HepG2 (cell line): ENCODE data around the gene HPCAL1. TPM values are rescaled to one million over a fixed set of nuclear protein-coding genes. Genes with fewer than 3 reads are reported as not detected.
A peak's percentile ranks its signal among the peaks of the same experiment; 100 is the strongest.

Source experiments
- ATAC-seq: fragments of 200-7000 bp; cut with Tn5 transposase; 3 replicates; pipeline ENCODE4 v1.9.1; 2020; ENCODE audit warnings: mild to moderate bottlenecking, moderate library complexity
- BruUV-seq: library from RNA; stranded (reverse); fragments of 400-500 nt; replicated peaks from 2 replicates; lab custom pipeline; 2021; lab: Mats Ljungman, UMichigan
- CTCF ChIA-PET: fragments of 300-600 bp; formaldehyde crosslinking; extraction: SDS; loops from one replicate; lab custom pipeline; 2021; ENCODE audit warnings: low total read pairs, inconsistent platforms, low intra/inter-chr PET ratio; lab: Yijun Ruan, JAX
- POLR2A ChIA-PET: fragments of 350-600 bp; sonication (Branson Sonifier 250); formaldehyde crosslinking; loops from one replicate; lab custom pipeline; 2020; ENCODE audit warnings: antibody characterized with exemption, inconsistent platforms; lab: Yijun Ruan, JAX
- DNase-seq: peaks from one replicate; pipeline ENCODE4 v3.0.0-alpha.2; 2015; ENCODE audit warnings: low spot score
- FAIRE-seq: peaks from 3 replicates; lab custom pipeline; 2011; peaks lifted over from hg19 to GRCh38; lab: Jason Lieb, UNC
- H2AFZ ChIP-seq: one replicate; pipeline ENCODE4 v1.6.1; 2011; ENCODE audit warnings: low read length, inconsistent platforms
- H3K27ac ChIP-seq: fragments of 300-600 bp; 3 replicates; pipeline ENCODE4 v1.8.0; 2011; ENCODE audit warnings: mixed run types, mild to moderate bottlenecking, mixed read lengths, low read length, inconsistent platforms; ENCODE audit not compliant: insufficient read depth; ENCODE audit errors: extremely low read length
- H3K27me3 ChIP-seq, 2 experiments: fragments of 200-600 bp in 1 of 2; 2 replicates in 1 of 2; 3 replicates in 1 of 2; pipeline versions ENCODE4 v1.6.0 to v1.8.0; 2011; ENCODE audit warnings: low read length in 2 of 2, mild to moderate bottlenecking in 2 of 2, moderate library complexity in 2 of 2, inconsistent platforms in 1 of 2; ENCODE audit not compliant: insufficient read depth in 2 of 2, control insufficient read depth in 1 of 2
- H3K36me3 ChIP-seq, 2 experiments: fragments of 200-600 bp in 1 of 2; replicated peaks in 1 of 2; 2 replicates in 1 of 2; 3 replicates in 1 of 2; pipeline versions ENCODE4 v1.5.1 to v1.8.0; 2011; ENCODE audit warnings: low read length in 2 of 2, inconsistent platforms in 1 of 2; ENCODE audit not compliant: insufficient read depth in 2 of 2, control insufficient read depth in 1 of 2
- H3K4me1 ChIP-seq: 2 replicates; pipeline ENCODE4 v1.5.1; 2012; ENCODE audit warnings: low read length, inconsistent platforms; ENCODE audit not compliant: insufficient read depth
- H3K4me2 ChIP-seq: 2 replicates; pipeline ENCODE4 v1.6.0; 2011; ENCODE audit warnings: low read depth, low read length, inconsistent platforms
- H3K4me3 ChIP-seq, 3 experiments: fragments of 200-600 bp in 1 of 3; sonication (generic), shearing (Covaris generic) in 1 of 3; replicated peaks in 1 of 3; 2 replicates each; pipeline ENCODE4 v1.5.1; 2011 to 2016; ENCODE audit warnings: low read length in 3 of 3, inconsistent platforms in 2 of 3, low read depth in 2 of 3, mild to moderate bottlenecking in 2 of 3, control low read depth in 1 of 3, mixed read lengths in 1 of 3; ENCODE audit not compliant: insufficient read depth in 1 of 3
- H3K79me2 ChIP-seq: one replicate; pipeline ENCODE4 v1.6.1; 2011; ENCODE audit warnings: low read length, inconsistent platforms; ENCODE audit not compliant: insufficient read depth
- H3K9ac ChIP-seq: 2 replicates; pipeline ENCODE4 v1.6.0; 2011; ENCODE audit warnings: mild to moderate bottlenecking, low read depth, low read length, inconsistent platforms; ENCODE audit not compliant: insufficient read depth
- H3K9me3 ChIP-seq: 2 replicates; pipeline ENCODE4 v1.5.1; 2012; ENCODE audit warnings: mild to moderate bottlenecking, low read length
- H4K20me1 ChIP-seq: 2 replicates; pipeline ENCODE4 v1.6.0; 2011; ENCODE audit warnings: inconsistent platforms, mild to moderate bottlenecking, low read length, moderate library complexity; ENCODE audit not compliant: insufficient read depth
- CHD4 ChIP-seq: fragments of 200-600 bp; sonication (generic); IDR thresholded peaks from 2 replicates; pipeline ENCODE4 v1.7.0; 2017; ENCODE audit warnings: mild to moderate bottlenecking, low read length, borderline replicate concordance
- ELF4 ChIP-seq: sonication (generic); formaldehyde crosslinking; IDR thresholded peaks from 2 replicates; pipeline ENCODE4 v1.5.0; 2020; ENCODE audit warnings: missing genetic modification reagents, mild to moderate bottlenecking, moderate library complexity, borderline replicate concordance
- ETV6 ChIP-seq: sonication (generic); formaldehyde crosslinking; conservative IDR thresholded peaks from 2 replicates; pipeline ENCODE4 v1.4.0; 2020; ENCODE audit warnings: missing genetic modification reagents
- FOXK1 ChIP-seq: sonication (generic); formaldehyde crosslinking; IDR thresholded peaks from 2 replicates; pipeline ENCODE4 v1.4.0; 2020; ENCODE audit warnings: low read depth, missing genetic modification reagents, borderline replicate concordance
- KMT2B ChIP-seq: IDR thresholded peaks from 2 replicates; pipeline ENCODE4 v1.6.1; 2016; ENCODE audit warnings: missing genetic modification reagents, missing compliant biosample characterization
- MIER2 ChIP-seq: IDR thresholded peaks from 2 replicates; pipeline ENCODE4 v1.6.1; 2016; ENCODE audit warnings: missing biosample characterization, missing genetic modification reagents
- MIXL1 ChIP-seq: IDR thresholded peaks from 2 replicates; pipeline ENCODE4 v1.6.1; 2016
- RFXAP ChIP-seq: sonication (generic); formaldehyde crosslinking; IDR thresholded peaks from 2 replicates; pipeline ENCODE4 v1.4.0; 2020; ENCODE audit warnings: missing genetic modification reagents, borderline replicate concordance
- SETDB1 ChIP-seq: sonication (generic); formaldehyde crosslinking; IDR thresholded peaks from 2 replicates; pipeline ENCODE4 v1.5.1; 2020; ENCODE audit warnings: missing genetic modification reagents, mild to moderate bottlenecking, borderline replicate concordance
- SMARCE1 ChIP-seq: fragments of 450-650 bp; IDR thresholded peaks from 2 replicates; pipeline ENCODE4 v1.6.1; 2017; ENCODE audit warnings: borderline replicate concordance
- SSRP1 ChIP-seq: IDR thresholded peaks from 2 replicates; pipeline ENCODE4 v1.6.1; 2016; ENCODE audit warnings: control low read depth
- ZBTB1 ChIP-seq: sonication (generic); formaldehyde crosslinking; IDR thresholded peaks from 2 replicates; pipeline ENCODE4 v1.4.0; 2020; ENCODE audit warnings: missing genetic modification reagents, borderline replicate concordance
- ZKSCAN1 ChIP-seq: fragments of 150-350 bp; IDR thresholded peaks from 2 replicates; pipeline ENCODE4 v1.6.1; 2014; ENCODE audit warnings: low read length
- ZNF292 ChIP-seq: sonication (generic); formaldehyde crosslinking; IDR thresholded peaks from 2 replicates; pipeline ENCODE4 v1.8.1; 2022; ENCODE audit warnings: mild to moderate bottlenecking, low read depth, missing genetic modification reagents, borderline replicate concordance
- ZNF558 ChIP-seq: sonication (generic); formaldehyde crosslinking; IDR thresholded peaks from 2 replicates; pipeline ENCODE4 v1.9.0; 2022; ENCODE audit warnings: mild to moderate bottlenecking, missing genetic modification reagents, borderline replicate concordance
- ZNF567 ChIP-seq: sonication (generic); formaldehyde crosslinking; IDR thresholded peaks from 2 replicates; pipeline ENCODE4 v1.8.1; 2023; ENCODE audit warnings: mild to moderate bottlenecking, missing genetic modification reagents, borderline replicate concordance
- ZNF652 ChIP-seq: IDR thresholded peaks from 2 replicates; pipeline ENCODE4 v1.6.1; 2016; ENCODE audit warnings: low read depth, borderline replicate concordance
- ZNF761 ChIP-seq: sonication (generic); formaldehyde crosslinking; conservative IDR thresholded peaks from 2 replicates; pipeline ENCODE4 v1.4.0; 2020; ENCODE audit warnings: mild to moderate bottlenecking, missing genetic modification reagents
- ZSCAN12 ChIP-seq: sonication (generic); formaldehyde crosslinking; IDR thresholded peaks from 2 replicates; pipeline ENCODE4 v1.9.0; 2021; ENCODE audit warnings: mild to moderate bottlenecking, missing genetic modification reagents
- WGBS: methylation state at CpG from one replicate; pipeline ENCODE4 v1.1.6; 2017; ENCODE audit warnings: low lambda C conversion rate; 5-methylcytosine and 5-hydroxymethylcytosine counted together
- in situ Hi-C: cut with HindIII; loops from 2 replicates; pipeline ENCODE4 v1.10.0; 2017; ENCODE audit warnings: low pct_unique_long_range_greater_than_20kb; ENCODE audit not compliant: extremely low pct_ligation_motif_present
- intact Hi-C: fragments of 100-400 bp; cut with micrococcal nuclease; formaldehyde crosslinking; loops from one replicate; pipeline ENCODE4 v1.10.0; 2022; ENCODE audit not compliant: unreplicated experiment
- polyA plus RNA-seq, 8 experiments: library from polyadenylated mRNA; depleted of rRNA in 3 of 8; stranded (reverse) in 7 of 8; unstranded in 1 of 8; fragments of >200 nt; fragmentation: Illumina TruSeq in 4 of 8; extraction: Trizol in 4 of 8; gene quantifications; 2 replicates each; pipeline versions ENCODE4 v1.2.1 to v1.2.3, GENCODE V29; 2011 to 2016; ENCODE audit warnings: low read depth in 4 of 8, missing spikeins in 1 of 8, mixed read lengths in 1 of 8; ENCODE audit not compliant: insufficient read depth in 1 of 8
- total RNA-seq, 5 experiments: library from RNA; depleted of rRNA; stranded (reverse); fragments of >200 nt; fragmentation: Illumina TruSeq; extraction: Trizol; gene quantifications; 2 replicates each; pipeline ENCODE4 v1.2.3, GENCODE V29; 2016; ENCODE audit warnings: low read depth in 1 of 5
- TF ChIP-seq, protein P1 (sequence below): sonication (generic); formaldehyde crosslinking; IDR thresholded peaks from 2 replicates; pipeline ENCODE4 v1.4.0; 2020; ENCODE audit warnings: mild to moderate bottlenecking, missing genetic modification reagents
- TF ChIP-seq, protein P2 (sequence below): sonication (generic); formaldehyde crosslinking; IDR thresholded peaks from 2 replicates; pipeline ENCODE4 v1.8.1; 2023; ENCODE audit warnings: mild to moderate bottlenecking, moderate library complexity, missing genetic modification reagents

The HPCAL1 gene
- total and polyA plus RNA-seq, 2 of the 13 experiments (the other 11 are each of a cell fraction or from before 2014, with no cell fraction given) = 29.5 to 29.9 TPM

DNA sequence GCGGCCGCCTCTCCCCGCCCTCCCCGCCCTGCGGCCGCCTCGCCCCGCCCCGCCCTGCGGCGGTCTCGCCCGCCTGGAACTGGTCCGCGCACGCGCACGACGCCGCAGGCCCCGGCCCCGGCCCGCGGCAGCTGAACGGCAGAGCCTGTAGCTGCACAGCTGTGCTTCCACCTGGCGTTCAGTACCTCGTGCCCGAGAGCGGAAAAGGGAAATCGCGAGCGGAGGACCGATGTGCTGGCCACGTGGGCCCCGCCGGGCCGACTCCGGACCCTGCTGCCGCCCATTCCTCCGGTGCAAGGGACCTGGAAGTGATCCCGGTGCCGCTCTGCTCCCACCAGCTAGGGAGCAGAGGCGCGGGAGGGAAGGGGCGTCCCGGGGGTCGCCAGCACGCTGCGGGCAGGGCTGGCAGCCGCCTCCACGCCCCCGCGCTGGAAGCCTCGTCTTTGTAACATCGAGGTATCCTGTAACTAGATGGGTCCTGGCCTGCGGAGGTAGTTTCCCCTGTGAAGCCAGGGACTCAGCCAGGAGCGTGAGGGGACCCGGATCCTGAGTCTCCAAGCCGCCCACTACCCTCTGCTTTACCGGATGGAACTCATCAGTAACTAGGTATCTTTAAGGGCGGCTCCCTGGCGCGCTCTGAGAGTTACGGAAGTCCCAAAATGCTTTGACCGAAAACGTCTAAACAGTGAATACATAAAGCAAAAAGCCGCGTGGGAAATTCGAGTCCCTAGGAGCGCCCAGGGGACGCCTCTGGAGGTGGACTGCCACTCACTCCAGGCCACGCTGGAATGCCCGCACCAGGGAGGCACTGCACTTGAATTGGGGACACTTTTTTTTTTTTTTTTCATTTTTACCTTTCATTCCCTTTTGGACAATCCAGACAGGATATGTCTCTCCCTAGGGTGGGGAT is 146.1 kb downstream of the HPCAL1 start:
- WGBS = 2% methylated on average over 65 of the region's 73 CpGs
- DNase-seq (peak; percentile 90), ATAC-seq (peak; percentile 68), FAIRE-seq (no peak)
- Histone ChIP-seq H3K4me3 (peak overlapping the region; percentile 57 to 75 (median 70)), H2AFZ (no peak overlapping the region), H3K9ac (peak overlapping the region; percentile 88), H3K9me3 (no peaks in the 10 kb centered on the region), H3K4me2 (peak overlapping the region; percentile 94), H3K36me3 (peaks cover 7 to 14% of the 10 kb centered on the region in 2 experiments), H3K27me3 (no peaks in the 10 kb centered on the region), H4K20me1 (peaks cover 4% of the 10 kb centered on the region; the same call in 1 of the 2 replicates), H3K79me2 (peaks cover 31% of the 10 kb centered on the region), H3K27ac (peak overlapping the region; percentile 90), H3K4me1 (peaks cover 71% of the 10 kb centered on the region)
- in situ Hi-C loops (loop anchor here (25.0 kb wide), 1 partner anchor 637 kb away; no protein-coding TSS in a partner anchor), intact Hi-C loops (no loop called here)
- CTCF ChIA-PET = no interaction called here
- TSS peak; percentile 87 for BruUV-seq
- POLR2A ChIA-PET = interaction anchor here (0.7 to 4.6 kb wide), 28 partner anchors 10 to 606 kb away, joined by 3 to 38 read pairs (median 4); partner anchors contain the start of genes HPCAL1, PDIA6 and TAF1B
- TF ChIP-seq MIER2 (CRISPR knock-in tag) (peak; percentile 86), SETDB1 (CRISPR knock-in tag) (peak; percentile 91), KMT2B (peak; percentile 90), FOXK1 (CRISPR knock-in tag) (peak; percentile 34; the same call in 1 of the 2 replicates), SMARCE1 (no peak), ETV6 (CRISPR knock-in tag) (peak; percentile 98), MIXL1 (CRISPR knock-in tag) (peak; percentile 80), ZSCAN12 (CRISPR knock-in tag) (peak; percentile 99), ELF4 (CRISPR knock-in tag) (peak; percentile 94), ZKSCAN1 (no peak), RFXAP (CRISPR knock-in tag) (peak; percentile 97), ZBTB1 (no peak), ZNF292 (CRISPR knock-in tag) (peak; percentile 84; the same call in 1 of the 2 replicates), ZNF558 (CRISPR knock-in tag) (peak; percentile 99), ZNF567 (peak; percentile 93; the same call in 1 of the 2 replicates), ZNF761 (CRISPR knock-in tag) (peak; percentile 97), CHD4 (no peak), SSRP1 (CRISPR knock-in tag) (no peak), ZNF652 (peak; percentile 48)
- TF ChIP-seq, protein P1, sequence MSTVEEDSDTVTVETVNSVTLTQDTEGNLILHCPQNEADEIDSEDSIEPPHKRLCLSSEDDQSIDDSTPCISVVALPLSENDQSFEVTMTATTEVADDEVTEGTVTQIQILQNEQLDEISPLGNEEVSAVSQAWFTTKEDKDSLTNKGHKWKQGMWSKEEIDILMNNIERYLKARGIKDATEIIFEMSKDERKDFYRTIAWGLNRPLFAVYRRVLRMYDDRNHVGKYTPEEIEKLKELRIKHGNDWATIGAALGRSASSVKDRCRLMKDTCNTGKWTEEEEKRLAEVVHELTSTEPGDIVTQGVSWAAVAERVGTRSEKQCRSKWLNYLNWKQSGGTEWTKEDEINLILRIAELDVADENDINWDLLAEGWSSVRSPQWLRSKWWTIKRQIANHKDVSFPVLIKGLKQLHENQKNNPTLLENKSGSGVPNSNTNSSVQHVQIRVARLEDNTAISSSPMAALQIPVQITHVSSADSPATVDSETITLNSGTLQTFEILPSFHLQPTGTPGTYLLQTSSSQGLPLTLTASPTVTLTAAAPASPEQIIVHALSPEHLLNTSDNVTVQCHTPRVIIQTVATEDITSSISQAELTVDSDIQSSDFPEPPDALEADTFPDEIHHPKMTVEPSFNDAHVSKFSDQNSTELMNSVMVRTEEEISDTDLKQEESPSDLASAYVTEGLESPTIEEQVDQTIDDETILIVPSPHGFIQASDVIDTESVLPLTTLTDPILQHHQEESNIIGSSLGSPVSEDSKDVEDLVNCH (CRISPR knock-in tag) = peak; percentile 95
- TF ChIP-seq, protein P2, sequence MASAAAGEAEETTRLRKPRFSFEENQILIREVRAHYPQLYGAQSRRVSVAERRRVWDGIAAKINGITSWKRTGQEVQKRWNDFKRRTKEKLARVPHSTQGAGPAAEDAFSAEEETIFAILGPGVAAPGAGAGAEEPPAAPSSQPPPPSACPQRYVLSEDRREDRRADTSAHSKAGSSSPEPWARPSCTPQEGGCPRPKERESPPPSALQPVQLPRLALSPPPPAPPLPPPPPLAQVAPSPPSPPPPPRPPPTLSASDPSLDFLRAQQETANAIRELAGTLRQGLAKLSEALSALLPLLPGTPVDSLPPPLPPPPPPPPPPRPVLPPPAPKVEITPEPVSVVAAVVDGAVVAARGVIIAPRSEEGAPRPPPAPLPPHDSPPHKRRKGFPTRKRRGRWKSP = peak; percentile 94
